Activated naive CD4-positive, alpha-beta T cell treated with anti-CD3 and anti-CD28 coated beads, Interleukin-2, amount 50 U/mL, for 72 hours (primary cell): Measurements from ENCODE around the gene POMGNT2. TPM values are rescaled to one million over a fixed set of nuclear protein-coding genes. Genes with fewer than 3 reads are reported as not detected.

Source experiments
- ATAC-seq, 2 donors: fragments of 150-1000 bp; cut with Tn5 transposase; 2 replicates each; pipeline ENCODE4 v1.10.0; 2021; ENCODE audit warnings: mild to moderate bottlenecking in 2 of 2, moderate library complexity in 2 of 2
- DNase-seq, 2 donors: peaks; one replicate each; pipeline ENCODE4 v3.0.0; 2021 to 2022; ENCODE audit warnings: low spot score in 2 of 2
- H3K27ac Mint-ChIP-seq, 2 donors: one replicate each; pipeline ENCODE4 v1.8.0; 2022; ENCODE audit warnings: mild to moderate bottlenecking in 2 of 2, mixed read lengths in 2 of 2
- H3K36me3 Mint-ChIP-seq, 2 donors: one replicate each; pipeline ENCODE4 v1.8.0; 2022; ENCODE audit warnings: mixed read lengths in 2 of 2
- H3K9me3 Mint-ChIP-seq, 2 donors: one replicate each; pipeline ENCODE4 v1.8.0; 2022; ENCODE audit warnings: mixed read lengths in 2 of 2
- total RNA-seq, 2 donors: library from RNA; stranded (reverse); gene quantifications; one replicate each; pipeline ENCODE4 v1.2.3, GENCODE V29; 2022

The POMGNT2 gene
- total RNA-seq, 2 donors from 2014 or later: 4.1 to 6.4 TPM

DNA sequence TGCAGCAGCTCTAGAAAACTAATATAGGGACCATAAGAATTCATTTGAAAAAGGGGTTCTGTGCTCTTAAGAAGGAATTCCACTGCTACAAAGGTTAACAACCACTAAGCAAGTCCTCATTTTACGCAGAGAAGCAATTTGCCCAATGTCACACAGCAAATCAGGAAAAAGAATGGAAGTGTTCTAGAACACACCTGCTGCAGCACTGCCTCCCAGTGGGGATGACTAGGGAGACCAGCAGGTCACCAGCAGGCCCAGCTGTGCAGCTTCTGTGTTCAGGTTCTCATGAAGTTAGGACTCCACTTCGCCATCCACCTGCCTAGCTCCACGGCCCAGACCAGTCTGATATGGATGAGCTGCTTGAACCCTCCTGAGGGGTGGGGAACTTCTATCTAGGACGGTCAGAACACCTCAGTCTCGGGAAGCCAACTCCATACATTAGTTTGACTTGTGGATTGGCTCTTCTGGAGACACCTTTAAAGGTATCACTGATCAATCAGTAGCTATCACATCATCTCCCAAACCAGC, 18.6 kb downstream of the POMGNT2 start:
- Mint-ChIP-seq H3K27ac (no peak overlapping the region), H3K9me3 (peaks cover 0 to 9% of the 10 kb centered on the region in 2 donors), H3K36me3 (peaks cover 9 to 24% of the 10 kb centered on the region in 2 donors)
- DNase-seq: no peak
- no peak for ATAC-seq

DNA sequence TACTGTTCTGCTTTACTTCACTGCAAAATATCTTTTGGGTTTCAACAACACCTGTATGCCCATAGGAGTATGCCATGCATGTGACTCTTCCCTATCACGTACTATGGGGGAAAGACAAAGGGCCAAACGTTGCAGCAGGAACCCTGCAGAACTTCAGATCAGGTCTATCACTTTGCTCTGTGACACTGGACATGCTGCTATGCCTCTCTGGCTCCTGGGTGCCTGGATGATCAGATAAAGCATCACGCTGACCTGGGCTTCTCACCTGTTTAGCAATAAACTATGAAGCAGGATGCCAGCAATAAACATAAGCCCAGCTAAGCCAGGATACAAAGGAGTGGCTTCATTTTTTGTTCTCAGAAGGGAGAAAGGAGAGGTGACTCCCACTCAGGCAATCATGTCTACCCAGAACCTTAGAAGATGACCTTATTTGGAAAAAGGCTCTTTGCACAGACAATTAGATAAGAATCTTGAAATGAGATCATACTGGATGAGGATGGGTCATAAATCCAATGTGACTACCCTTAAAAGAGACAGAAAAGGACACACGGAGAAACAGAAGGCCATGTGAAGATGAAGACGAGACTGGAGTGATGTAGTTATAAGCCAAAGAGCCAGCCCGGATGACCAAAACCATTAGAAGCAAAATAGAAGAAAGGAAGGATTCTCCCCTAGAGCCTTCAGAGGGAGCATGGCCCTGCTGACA, 19.3 kb downstream of the POMGNT2 start:
- ATAC-seq: no peak
- DNase-seq: no peak
- no peak overlapping the region for H3K27ac Mint-ChIP-seq
- H3K36me3 Mint-ChIP-seq: peaks cover 9 to 26% of the 10 kb centered on the region in 2 donors
- H3K9me3 Mint-ChIP-seq: peaks cover 0 to 9% of the 10 kb centered on the region in 2 donors

DNA sequence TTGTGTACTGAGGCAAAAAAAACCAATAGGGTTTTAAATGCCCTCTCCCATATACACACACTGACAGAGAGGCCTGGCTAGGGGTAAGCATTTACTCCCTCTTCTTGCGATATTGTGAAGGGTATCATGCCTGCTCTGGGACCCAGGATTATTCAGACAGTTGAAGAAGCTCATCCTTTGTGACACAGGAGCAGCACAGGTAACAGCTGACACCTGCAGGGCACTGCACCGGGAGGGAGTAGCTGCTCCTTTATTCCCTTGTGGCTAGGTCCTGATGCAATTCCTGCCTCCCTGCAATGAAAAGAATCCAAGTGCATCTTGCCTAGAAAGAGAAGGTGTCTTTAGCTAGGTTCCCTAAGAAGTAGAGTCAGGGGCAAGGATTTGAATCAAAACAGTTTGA, 23.4 kb downstream of the POMGNT2 start:
- Mint-ChIP-seq H3K9me3 (peaks cover 0 to 9% of the 10 kb centered on the region in 2 donors), H3K36me3 (peaks cover 38 to 55% of the 10 kb centered on the region in 2 donors), H3K27ac (no peak overlapping the region)
- DNase-seq: no peak
- no peak for ATAC-seq

- Mint-ChIP-seq H3K9me3 (peaks cover 0 to 9% of the 10 kb centered on the region in 2 donors), H3K36me3 (peaks cover 38 to 55% of the 10 kb centered on the region in 2 donors), H3K27ac (no peak overlapping the region)
- DNase-seq (no peak), ATAC-seq (no peak)
These were observed 24.1 kb downstream of the POMGNT2 start for GRCh38 chr3:43081796-43082195.

GRCh38 chr3:43080726-43081568, 24.9 kb downstream of the POMGNT2 start:
- ATAC-seq (no peak), DNase-seq (no peak)
- Mint-ChIP-seq H3K9me3 (peaks cover 0 to 9% of the 10 kb centered on the region in 2 donors), H3K27ac (peak overlapping the region in 1 of 2 donors; percentile 66), H3K36me3 (peaks cover 38 to 55% of the 10 kb centered on the region in 2 donors)

GRCh38 chr3:43079536-43080332, 26.1 kb downstream of the POMGNT2 start:
- Mint-ChIP-seq H3K27ac (no peak overlapping the region), H3K9me3 (peaks cover 0 to 6% of the 10 kb centered on the region in 2 donors), H3K36me3 (peaks cover 34 to 51% of the 10 kb centered on the region in 2 donors)
- DNase-seq (no peak), ATAC-seq (no peak)

DNA sequence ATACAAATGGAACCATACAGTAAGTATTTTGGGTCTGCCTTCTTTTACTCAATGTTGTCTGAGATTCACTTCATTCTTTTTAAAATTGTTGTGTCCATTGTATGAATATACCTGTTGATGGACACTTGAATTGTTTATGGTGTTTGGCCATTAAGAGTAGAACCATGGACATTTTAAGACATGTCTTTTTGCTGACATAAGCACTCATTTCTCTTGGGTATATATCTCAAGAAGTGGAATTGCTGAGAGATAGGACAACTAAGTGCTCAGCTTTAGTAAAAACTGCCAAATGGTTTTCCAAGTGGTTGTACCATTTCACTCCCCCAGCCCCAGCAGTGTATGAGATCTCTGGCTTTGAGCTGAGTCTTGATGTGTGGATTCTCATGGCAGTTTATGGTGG, 28.2 kb downstream of the POMGNT2 start:
- ATAC-seq (no peak), DNase-seq (no peak)
- Mint-ChIP-seq H3K9me3 (no peaks in the 10 kb centered on the region), H3K36me3 (peaks cover 28 to 34% of the 10 kb centered on the region in 2 donors), H3K27ac (no peak overlapping the region)

GRCh38 chr3:43077261-43077660, 28.6 kb downstream of the POMGNT2 start:
- ATAC-seq (no peak), DNase-seq (no peak)
- no peaks in the 10 kb centered on the region for H3K9me3 Mint-ChIP-seq
- no peak overlapping the region for H3K27ac Mint-ChIP-seq
- peaks cover 28 to 30% of the 10 kb centered on the region in 2 donors for H3K36me3 Mint-ChIP-seq

DNA sequence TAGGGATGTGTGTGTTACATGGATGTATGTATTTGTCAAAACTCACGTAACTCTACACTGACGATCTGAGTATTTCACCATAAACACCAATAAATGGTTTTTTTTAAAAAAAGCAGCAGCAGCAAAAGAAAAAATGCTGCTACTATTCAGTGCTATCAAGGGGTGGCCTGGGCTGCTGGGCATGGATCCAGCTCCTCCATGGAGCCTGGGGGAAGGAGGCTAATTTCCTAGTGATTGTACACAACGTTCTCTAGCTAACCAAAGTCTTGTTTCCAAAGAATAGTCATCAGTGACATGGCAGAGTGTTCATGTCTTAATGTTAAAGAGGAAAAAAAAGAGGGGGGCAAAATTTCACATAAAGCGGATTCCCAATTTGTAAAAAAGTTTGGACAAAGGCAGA, 29.0 kb downstream of the POMGNT2 start:
- ATAC-seq (no peak), DNase-seq (no peak)
- Mint-ChIP-seq H3K9me3 (no peaks in the 10 kb centered on the region), H3K36me3 (peaks cover 28 to 29% of the 10 kb centered on the region in 2 donors), H3K27ac (no peak overlapping the region)

DNA sequence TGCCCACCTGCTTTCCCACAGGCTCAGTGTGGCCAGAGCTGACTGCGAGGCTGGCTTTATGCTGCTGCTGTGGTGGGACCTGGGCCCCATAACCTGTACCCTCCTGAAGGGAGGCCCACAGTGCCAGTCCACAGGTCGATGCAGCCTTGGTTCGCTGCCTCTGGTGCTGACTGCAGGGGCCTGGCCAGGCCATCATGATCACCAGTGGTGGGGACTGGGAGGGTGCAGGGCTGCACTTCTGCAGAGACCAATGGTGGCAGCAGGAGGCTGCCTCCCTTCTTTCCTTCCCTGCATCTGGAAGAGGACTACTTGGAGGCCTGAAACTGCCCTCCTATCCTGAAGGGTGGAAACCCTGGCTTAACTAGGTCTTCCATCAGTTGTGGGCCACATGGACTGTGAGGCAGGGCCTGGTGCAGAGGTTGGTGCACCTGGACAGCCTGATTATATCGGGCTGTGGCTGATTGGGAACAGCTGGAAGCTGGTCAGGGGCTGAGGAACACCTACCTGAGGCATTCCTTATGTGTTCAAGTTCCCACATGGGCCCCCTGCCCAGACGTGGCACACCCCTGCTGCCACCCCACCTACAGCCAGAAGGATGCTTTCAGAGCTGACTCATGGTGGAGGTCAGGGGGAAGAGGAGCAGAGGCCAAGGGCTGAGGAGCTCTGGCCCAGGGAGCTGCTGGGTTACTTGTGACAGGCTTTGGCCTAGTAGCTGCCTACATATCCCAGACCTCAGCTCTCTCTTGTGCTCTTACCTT, 29.8 kb downstream of the POMGNT2 start:
- no peak for ATAC-seq
- H3K36me3 Mint-ChIP-seq: peaks cover 26 to 29% of the 10 kb centered on the region in 2 donors
- no peak for DNase-seq
- no peak overlapping the region for H3K27ac Mint-ChIP-seq
- H3K9me3 Mint-ChIP-seq: no peaks in the 10 kb centered on the region

DNA sequence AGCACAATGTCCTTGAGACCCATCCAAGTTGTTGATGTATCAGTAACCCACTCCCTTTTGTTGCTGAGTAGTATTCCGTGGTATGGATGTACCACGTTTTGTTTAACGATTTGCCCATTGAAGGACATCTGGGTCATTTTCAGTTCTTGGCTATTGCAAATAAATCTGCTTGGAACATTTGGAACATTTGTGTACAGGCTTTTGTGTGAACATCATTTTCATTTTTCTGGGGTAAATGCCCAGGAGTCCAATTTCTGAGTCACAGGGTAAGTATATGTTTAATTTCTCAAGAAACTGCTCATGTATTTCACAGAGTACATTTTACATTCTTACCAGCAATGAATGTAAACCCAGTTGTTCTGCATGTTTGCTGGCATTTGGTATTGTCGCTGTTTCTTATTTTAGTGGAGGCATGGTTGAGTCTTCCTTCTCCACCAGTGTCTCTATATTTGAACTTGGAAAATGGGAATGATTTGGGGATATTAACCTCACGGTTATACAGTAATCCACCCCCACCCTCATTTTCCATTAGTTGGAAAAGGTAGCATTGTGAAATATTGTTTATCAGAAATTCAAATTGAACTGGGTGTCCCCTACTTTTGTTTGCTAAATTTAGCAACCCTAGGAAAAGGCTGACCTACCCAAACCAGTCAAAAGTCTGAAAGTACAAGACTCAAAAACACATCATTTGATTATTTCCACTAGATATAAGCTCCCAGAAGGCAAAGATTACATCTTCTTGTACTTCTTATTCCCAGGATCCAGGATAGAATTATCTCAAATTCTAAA, 30.8 kb downstream of the POMGNT2 start:
- peaks cover 16 to 21% of the 10 kb centered on the region in 2 donors for H3K36me3 Mint-ChIP-seq
- no peaks in the 10 kb centered on the region for H3K9me3 Mint-ChIP-seq
- H3K27ac Mint-ChIP-seq: no peak overlapping the region
- no peak for ATAC-seq
- no peak for DNase-seq

DNA sequence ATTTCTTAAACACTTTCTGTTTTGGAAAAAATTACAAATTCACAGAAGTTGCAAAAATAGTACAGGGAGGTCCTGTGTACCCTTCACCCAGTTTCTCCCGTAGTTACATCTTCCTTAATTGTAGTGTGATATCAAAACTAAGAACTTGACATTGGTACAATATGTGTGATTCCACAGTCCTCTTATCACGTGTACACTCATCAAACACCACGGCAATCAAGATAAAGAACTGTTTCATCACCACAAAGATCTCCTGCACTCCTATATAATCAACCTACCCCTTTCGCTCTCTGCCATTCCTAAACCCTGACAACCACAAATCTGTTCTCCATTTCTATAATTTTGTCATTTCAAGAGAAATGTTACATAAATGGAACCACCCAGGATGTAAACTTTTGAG, 31.4 kb downstream of the POMGNT2 start:
- ATAC-seq: peak; percentile 29 to 34

DNA sequence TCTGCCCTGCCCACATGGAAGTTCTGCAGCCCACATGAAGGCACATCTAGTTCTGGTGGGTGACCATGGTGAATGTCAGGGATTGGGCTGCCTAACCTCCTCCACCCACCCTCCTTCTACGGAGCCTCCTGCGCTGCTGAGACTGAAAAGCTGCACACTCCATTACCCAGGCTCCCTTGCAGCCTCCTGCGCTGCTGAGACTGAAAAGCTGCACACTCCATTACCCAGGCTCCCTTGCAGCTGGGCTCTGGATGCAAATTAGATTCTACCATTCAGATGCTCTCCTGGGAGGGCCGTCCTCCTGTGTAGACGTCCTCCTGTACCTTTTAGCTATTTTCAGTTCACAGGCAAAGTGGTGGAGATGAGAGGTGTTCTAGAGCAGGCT, 32.1 kb downstream of the POMGNT2 start:
- no peak for DNase-seq
- H3K27ac Mint-ChIP-seq: no peak overlapping the region
- no peak for ATAC-seq
- H3K9me3 Mint-ChIP-seq: no peaks in the 10 kb centered on the region
- H3K36me3 Mint-ChIP-seq: peaks cover 5 to 13% of the 10 kb centered on the region in 2 donors

More for the DNA sequence above, 31.4 kb downstream of the POMGNT2 start:
- Mint-ChIP-seq H3K27ac (no peak overlapping the region), H3K9me3 (no peaks in the 10 kb centered on the region), H3K36me3 (peaks cover 10 to 16% of the 10 kb centered on the region in 2 donors)
- DNase-seq: no peak

- H3K9me3 Mint-ChIP-seq: no peaks in the 10 kb centered on the region
- peaks cover 1 to 7% of the 10 kb centered on the region in 2 donors for H3K36me3 Mint-ChIP-seq
These were observed 32.6 kb downstream of the POMGNT2 start for GRCh38 chr3:43073116-43073835.

GRCh38 chr3:43072361-43072760, 33.5 kb downstream of the POMGNT2 start:
- no peak for DNase-seq
- H3K27ac Mint-ChIP-seq: no peak overlapping the region
- no peaks in the 10 kb centered on the region for H3K36me3 Mint-ChIP-seq
- no peaks in the 10 kb centered on the region for H3K9me3 Mint-ChIP-seq
- no peak for ATAC-seq

More at GRCh38 chr3:43073116-43073835, 32.6 kb downstream of the POMGNT2 start:
- ATAC-seq (no peak), DNase-seq (no peak)
- no peak overlapping the region for H3K27ac Mint-ChIP-seq
